ENCODE data around the gene EIF3I. TPM values are rescaled to one million over a fixed set of nuclear protein-coding genes. Genes with fewer than 3 reads are reported as not detected.

The EIF3I gene
- total and polyA plus RNA-seq, 10 of the 15 experiments (the other 5 are each of a cell fraction or from before 2014, with no cell fraction given) = 208 to 606 (median 352) TPM

- BruUV-seq (replicated peaks) = no TSS peak
- Histone ChIP-seq H3K4me1 (ENCODE audit: control insufficient read depth, insufficient read depth, low read length) (peaks cover 21% of the 10 kb centered on the region), H3K4me2 (ENCODE audit: control insufficient read depth, insufficient read depth) (no peak overlapping the region), H3K36me3 (ENCODE audit: control insufficient read depth in 2 of 2, insufficient read depth in 2 of 2, low read length in 1 of 2) (no peaks in the 10 kb centered on the region), H4K20me1 (ENCODE audit: control insufficient read depth, insufficient read depth) (no peaks in the 10 kb centered on the region), H3K27ac (ENCODE audit: control insufficient read depth, insufficient read depth) (no peak overlapping the region), H3K4me3 (no peak overlapping the region), H2AFZ (ENCODE audit: control insufficient read depth, low read depth, low read length) (no peak overlapping the region), H3K9ac (ENCODE audit: control insufficient read depth, insufficient read depth, low read length) (no peak overlapping the region), H3K9me3 (replicated peaks; ENCODE audit: control insufficient read depth, insufficient read depth, low read length) (no peaks in the 10 kb centered on the region), H3K79me2 (ENCODE audit: control insufficient read depth, insufficient read depth, low read length) (no peaks in the 10 kb centered on the region), H3K27me3 (replicated peaks in 1 of 2; ENCODE audit: control insufficient read depth in 2 of 2, insufficient read depth in 2 of 2, low read length in 1 of 2) (no peaks in the 10 kb centered on the region)
- SMC1A ChIA-PET (ENCODE audit: uncharacterized antibody, unreplicated experiment) = interaction anchor here (1.7 to 5.2 kb wide), 3 partner anchors 10 to 162 kb away, joined by 8 to 37 read pairs (median 11); no protein-coding TSS in a partner anchor
- RAD21 ChIA-PET (ENCODE audit: unreplicated experiment) = interaction anchor here (0.8 to 3.0 kb wide), 4 partner anchors 9 to 77 kb away, joined by 3 to 14 read pairs (median 6); partner anchors contain the start of gene HDAC1
- ATAC-seq (no peak), FAIRE-seq (no peak), DNase-seq (ENCODE audit: low read depth, low spot score) (no peak)
- POLR2A ChIA-PET = interaction anchor here (1.1 to 1.2 kb wide), 2 partner anchors 9 to 18 kb away, joined by 3 to 4 read pairs; no protein-coding TSS in a partner anchor
- CTCF ChIA-PET = interaction anchor here (0.6 to 6.0 kb wide), 7 partner anchors 10 to 58 kb away, joined by 3 to 50 read pairs (median 6); partner anchors contain the start of genes EIF3I, FAM167B, LCK and TMEM234
- no peak for TF ChIP-seq POLR2AphosphoS2 (IDR thresholded peaks at IDR 0.05; ENCODE audit: low read depth, low read length)
- TF ChIP-seq GATAD2B (conservative IDR thresholded peaks at IDR 0.05; ENCODE audit: low read depth) = no peak
- TF ChIP-seq MYB (IDR thresholded peaks at IDR 0.05; ENCODE audit: borderline replicate concordance, low read depth, low read length) = no peak
- TF ChIP-seq USF1 (IDR thresholded peaks at IDR 0.05; ENCODE audit: borderline replicate concordance, extremely low read length, insufficient read depth, low read depth, low read length) = no peak
- no peak for TF ChIP-seq SREBF1 (IDR thresholded peaks at IDR 0.05; ENCODE audit: low read length)
- no peak for TF ChIP-seq CHD4 (IDR thresholded peaks at IDR 0.05)
- no peak for TF ChIP-seq BHLHE40 (IDR thresholded peaks at IDR 0.05; ENCODE audit: borderline replicate concordance in 1 of 2, low read depth in 2 of 2, low read length in 1 of 2)
- no peak for TF ChIP-seq TARDBP (IDR thresholded peaks at IDR 0.05; ENCODE audit: borderline replicate concordance)
- no peak for TF ChIP-seq SIX5 (IDR thresholded peaks at IDR 0.05; ENCODE audit: low read depth, low read length, severe bottlenecking)
- no peak for TF ChIP-seq CTCF (IDR thresholded peaks at IDR 0.05 in 2 of 3, conservative IDR thresholded peaks at IDR 0.05 in 1 of 3; ENCODE audit: control insufficient read depth in 2 of 3, extremely low read depth in 1 of 3, insufficient read depth in 1 of 3, low read depth in 3 of 3, low read length in 3 of 3)
- TF ChIP-seq NR2C2 (IDR thresholded peaks at IDR 0.05; ENCODE audit: borderline replicate concordance, control insufficient read depth, insufficient read length, low read depth) = no peak
- TF ChIP-seq ETV6 (conservative IDR thresholded peaks at IDR 0.05 in 1 of 2, IDR thresholded peaks at IDR 0.05 in 1 of 2; ENCODE audit: borderline replicate concordance in 1 of 2, low read depth in 1 of 2) = no peak
- no peak for TF ChIP-seq SUZ12 (IDR thresholded peaks at IDR 0.05; ENCODE audit: unreplicated experiment)
- TF ChIP-seq HDAC6 (IDR thresholded peaks at IDR 0.05; ENCODE audit: unreplicated experiment) = no peak
- TF ChIP-seq ZNF384 (IDR thresholded peaks at IDR 0.05; ENCODE audit: borderline replicate concordance, low read depth, low read length) = no peak
- no peak for TF ChIP-seq ZNF217 (IDR thresholded peaks at IDR 0.05)
- TF ChIP-seq BMI1 (IDR thresholded peaks at IDR 0.05; ENCODE audit: borderline replicate concordance) = no peak
- no peak for TF ChIP-seq JUND (IDR thresholded peaks at IDR 0.05; ENCODE audit: low read depth, low read length)
- TF ChIP-seq NFIC (IDR thresholded peaks at IDR 0.05; ENCODE audit: low read depth, low read length) = no peak
- 57% methylated on average over 4 of the region's 4 CpGs for WGBS (ENCODE audit: insufficient coverage, insufficient replicate concordance, low lambda C conversion rate, missing lambda C conversion rate)
- intact Hi-C loops (cut with micrococcal nuclease; ENCODE audit: unreplicated experiment) = no loop called here
- in situ Hi-C loops (cut with MboI) = no loop called here
Measured at GRCh38 chr1:32239337-32239736, 17.1 kb downstream of the EIF3I start.

All from GM12878 (cell line).